Left hindlimb (tissue), 1 donor: ENCODE results near the gene CNIH1.
A peak's percentile ranks its signal among the peaks of the same experiment; 100 is the strongest.

ENCODE experiments used
- DNase-seq: peaks from one replicate; pipeline ENCODE4 v3.0.0-alpha.2; 2018

CNIH1 gene

DNA sequence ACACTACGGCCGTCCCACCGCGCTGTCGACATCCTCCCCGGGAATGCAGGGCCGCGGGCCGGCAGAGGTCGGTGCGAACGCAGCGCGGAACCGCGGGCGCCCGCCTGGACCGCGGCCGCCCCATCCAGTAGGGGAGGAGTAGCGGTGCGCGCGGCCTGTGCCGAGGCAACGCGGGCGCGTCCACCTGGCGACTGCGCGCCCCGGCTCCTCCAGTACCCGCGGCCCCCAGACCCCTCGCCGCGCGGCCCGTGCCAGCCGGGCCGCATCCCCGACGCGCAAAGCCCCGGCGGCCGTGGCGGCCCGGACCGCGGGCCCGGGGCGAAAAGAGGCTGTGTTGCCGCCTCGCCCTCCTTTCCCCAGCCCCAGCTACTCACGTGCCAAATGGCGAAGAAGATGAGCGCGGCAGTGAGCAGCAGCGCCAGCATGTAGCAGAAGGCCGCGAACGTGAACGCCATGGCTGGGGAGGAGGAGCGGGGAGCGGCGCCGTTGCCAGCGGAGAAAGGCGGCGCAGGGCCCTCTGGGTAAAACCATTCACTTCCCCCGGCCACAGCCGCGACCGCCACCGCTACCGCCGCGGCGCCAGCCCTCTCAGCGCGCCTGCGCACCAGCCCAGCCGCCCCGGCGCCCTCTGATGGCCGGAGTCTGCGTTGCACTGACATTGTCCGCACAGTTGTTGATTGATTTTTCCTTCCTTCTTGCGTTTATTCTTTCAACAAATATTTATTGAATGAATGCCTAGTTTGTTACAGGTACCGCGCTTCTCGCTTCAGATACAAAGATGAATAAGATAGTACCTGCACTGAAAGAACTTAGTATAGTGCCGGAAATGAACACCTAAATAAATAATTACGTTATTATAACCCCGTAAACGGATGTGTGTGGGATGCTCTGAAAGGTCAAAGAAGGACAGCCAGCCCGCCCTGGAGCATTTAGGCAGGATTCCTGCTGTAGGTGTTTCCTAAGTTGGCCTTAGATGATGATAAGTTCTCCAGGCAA lies at the start of gene CNIH1:
Gene CNIH1 (minus strand): TSS at position 502 of the 996 bp plus-strand sequence. CDS start 47 bp downstream, at position 455.
- peak; percentile 95 for DNase-seq

DNA sequence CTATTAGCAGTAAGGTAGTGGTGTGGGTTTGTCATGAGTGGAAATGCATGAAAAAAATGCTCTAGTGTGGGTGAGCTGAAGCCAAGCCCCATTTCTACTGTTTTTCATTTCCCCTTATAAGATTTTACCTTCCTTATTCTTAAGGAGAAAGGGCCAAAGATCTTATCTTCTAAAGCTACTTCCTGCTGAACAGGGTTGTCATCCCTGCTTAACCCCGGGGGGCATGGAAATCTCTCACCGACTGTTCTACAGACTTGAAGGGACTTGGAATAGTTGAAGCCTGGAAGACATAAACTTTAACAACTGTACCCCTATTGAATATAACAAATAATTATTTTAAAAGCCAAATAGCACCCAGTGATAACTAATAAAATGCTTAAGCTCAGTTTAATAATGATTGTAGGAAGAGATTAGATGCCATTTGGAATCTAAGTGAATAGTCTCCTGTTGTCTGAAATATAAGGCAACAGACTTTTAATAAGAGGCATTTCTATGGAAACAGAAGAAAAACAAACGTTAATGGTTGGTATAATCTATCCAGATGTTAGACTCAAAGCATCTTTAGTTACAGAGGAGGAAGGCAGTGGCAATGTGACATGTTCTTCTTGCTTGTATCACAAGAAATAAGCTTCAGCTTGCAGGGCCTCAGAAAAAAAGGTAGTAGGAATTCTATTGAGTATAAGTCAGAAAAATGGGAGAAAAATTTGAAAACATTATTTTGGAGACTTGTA lies 49.4 kb upstream of the CNIH1 start:
- DNase-seq = no peak

DNA sequence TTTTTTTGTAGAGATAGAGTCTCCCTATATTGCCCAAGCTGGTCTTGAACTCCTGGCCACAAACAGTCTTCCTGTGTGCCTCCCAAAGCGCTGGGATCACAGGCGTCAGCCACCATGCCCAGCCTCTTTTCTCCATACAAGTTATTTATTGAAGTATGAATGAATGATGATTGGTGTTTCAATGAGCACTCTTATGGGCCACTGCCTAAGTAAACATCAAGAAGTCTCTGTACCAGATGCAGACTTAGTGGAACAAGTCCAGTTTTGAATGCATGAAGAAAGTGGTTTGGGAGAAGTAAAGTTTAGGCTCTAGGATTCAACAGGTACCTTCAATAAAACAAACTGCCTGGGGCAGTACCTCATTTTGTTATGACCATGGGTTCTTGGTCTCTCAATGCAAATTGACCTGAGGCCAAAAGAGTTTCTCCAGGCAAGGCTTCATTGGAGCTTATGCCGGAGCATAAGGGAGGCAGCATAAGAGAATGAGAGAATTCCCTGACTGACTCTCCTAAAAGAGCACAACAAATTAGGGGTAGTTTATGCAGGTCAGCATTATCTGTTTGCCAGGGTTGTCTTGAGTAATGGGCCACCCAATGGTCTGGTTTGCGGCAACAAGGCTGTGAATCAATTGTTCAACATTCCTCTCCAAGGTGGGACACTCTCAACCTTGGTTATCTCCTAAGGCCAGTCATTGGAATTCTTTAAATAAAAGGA lies 48.7 kb upstream of the CNIH1 start:
- DNase-seq = no peak

DNA sequence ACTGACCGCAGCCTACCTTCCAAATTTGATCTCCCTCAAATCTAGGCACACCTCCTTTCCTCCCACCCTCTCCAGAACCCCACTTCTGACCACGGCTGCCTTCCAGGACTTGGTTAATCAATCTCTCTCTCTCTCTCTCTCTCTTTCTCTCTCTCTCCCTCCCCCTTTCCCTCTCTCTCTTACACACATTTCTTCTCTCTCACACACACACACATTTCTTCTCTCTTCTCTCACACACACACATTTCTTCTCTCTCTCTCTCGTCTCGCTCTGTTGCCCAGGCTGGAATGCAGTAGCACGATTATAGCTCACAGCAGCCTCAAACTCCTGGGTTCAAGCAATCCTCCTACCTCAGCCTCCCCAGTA lies 48.1 kb upstream of the CNIH1 start:
- no peak for DNase-seq

DNA sequence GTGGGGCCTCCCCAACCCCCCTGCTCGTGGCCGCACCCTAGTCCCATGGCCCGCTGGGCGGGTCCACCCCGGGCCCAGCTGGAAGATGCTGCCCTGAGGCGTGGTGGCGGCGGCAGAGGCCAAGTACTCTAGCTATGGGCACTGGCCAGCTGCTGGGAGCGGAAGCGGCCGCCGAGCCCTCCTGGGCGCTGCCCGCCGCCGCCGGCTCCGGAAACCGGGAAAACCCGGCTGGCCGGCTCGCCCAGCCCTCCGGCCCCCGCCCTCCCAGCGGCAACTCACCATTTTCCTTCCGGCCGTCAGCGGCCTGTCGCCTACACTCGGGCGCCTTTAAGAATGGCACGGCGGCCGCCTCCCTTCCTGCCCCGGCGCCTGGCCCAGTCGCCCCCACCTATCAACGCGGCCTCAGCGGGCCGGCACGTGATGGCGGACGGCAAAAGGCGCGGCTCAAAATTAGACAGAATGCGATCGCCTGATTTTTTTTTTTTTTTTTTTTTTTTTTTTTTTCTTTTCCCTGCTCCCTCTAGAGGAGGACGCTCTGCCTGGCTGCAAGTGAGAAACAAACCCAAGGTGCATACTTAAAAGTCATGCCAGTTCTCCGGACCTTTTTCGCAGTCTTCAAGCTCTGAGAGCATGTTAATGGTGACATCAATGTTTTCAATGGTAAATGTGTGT lies 47.6 kb upstream of the CNIH1 start, which contains the start of gene GMFB:
Gene GMFB (minus strand): TSS at position 335 of the 672 bp plus-strand sequence. CDS start 53 bp downstream, at position 282.
- DNase-seq = peak; percentile 94

DNA sequence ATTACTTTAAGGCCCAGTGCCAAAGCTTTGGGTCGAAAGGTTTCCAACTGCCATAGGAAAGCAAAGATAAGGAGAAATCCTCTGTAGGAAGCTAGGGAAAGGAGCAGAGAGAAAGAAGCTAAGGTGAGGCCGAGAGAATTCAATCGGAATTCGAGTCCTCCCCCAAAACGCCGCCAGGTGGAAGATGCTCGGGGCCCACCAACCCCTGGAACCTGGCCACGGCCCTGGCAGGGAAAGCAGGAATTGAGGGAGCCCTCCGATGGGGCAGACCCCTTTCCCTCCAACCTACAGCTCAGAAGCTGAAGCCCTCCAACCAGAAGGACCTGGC lies 47.1 kb upstream of the CNIH1 start:
- DNase-seq = no peak

DNA sequence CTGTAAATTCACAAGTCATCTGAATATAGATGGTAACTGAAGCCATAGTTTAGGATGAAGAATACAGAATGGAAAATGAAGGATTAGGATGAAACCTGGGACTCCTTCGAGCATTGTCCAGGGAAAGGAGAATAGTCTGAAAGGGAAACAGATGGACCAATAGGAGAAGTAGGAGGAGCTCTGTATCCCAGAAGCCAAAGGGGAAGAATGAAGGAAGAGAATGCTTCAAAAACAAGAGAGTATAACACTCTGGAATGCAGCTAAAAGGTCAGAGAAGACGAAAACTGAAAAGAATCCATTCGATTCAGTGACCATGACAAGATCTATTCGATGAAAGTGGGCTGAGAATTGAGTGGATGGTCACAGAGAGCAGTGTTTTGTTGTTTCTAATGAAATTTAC lies 46.6 kb upstream of the CNIH1 start:
- DNase-seq = no peak

DNA sequence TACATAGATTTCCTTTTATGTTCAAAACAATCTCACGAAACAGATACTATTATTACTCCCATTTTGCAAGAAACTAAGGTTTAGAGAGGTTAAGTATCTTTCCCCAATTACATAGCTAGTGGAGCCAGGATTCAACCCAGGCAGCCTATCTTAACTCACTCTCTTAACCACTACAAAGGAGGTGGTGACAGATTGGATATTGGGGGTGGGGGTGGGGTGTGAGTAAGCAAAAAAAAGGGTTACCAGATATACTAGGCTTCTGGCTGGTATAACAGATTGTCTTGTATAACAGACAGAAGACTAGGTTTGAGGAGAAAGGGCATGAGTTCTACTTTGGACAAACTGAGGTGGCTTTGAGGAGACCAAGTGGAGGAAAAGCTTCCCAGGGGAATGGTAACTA lies 45.5 kb upstream of the CNIH1 start:
- DNase-seq = no peak

DNA sequence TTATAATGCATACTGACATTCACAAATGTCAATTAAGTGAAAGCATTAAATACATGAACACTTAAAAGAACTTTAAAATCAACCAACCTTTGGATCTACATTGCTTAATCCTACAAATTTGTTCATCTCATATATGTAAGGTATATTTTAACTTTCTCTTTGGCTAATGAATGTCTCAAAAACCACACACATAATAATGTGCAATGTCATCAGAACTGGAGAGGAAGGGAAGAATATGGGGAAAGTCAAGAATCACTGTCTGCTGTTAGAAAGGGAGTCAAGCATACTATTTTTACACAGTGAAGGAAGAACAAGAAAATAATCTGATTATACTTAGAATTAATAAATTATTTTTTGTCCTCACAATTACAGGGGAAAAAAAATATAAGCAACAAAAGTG lies 42.7 kb upstream of the CNIH1 start:
- DNase-seq = no peak

DNA sequence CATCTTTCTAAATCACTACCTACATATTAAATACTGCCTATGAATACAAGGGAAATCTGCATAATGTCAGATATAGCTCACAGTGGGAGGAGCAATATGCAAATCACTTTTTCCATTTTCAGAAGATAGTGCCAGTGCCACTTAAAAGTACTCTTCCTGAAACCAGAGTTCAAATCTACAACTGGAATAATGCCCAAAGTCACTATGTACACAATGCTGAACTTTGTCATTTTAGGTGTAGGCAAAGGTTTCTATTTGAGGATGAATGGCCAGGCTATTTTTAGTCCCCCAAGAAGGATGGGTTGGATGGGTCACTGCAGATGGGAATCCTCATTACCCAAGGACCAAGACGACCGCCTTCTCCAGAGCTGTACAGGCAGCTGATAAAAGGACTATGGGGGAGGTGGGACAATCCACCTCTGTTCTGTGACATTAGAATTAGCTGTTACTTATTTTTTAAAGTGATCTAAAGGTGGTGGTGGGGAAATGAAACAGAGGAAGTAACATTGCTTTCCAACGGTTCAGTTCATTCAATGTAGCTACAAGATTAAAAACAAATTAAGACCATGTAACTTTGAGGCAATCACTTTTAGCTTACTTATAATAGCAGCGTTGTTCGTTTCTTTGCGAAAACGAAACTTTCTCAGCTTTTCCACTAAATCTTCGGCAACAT lies 42.0 kb upstream of the CNIH1 start:
- DNase-seq = no peak

DNA sequence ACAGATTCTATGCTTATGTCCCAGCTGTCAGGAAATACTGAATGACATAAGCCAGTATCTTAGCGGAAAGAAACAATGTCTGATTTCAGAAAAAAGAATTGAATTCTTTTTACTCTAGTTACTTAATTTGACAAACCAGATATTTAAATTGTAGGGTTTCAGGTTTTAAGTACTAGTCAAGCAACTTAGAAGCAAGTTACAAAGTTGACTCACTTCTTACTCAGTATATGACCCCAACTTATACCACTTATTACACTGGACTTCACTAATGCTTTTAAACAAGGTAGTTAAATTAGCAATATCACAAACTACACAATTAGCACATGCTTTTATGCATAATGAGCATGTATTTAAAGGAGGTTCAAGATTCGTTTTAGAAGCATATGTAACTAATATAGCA lies 40.5 kb upstream of the CNIH1 start:
- DNase-seq = no peak

DNA sequence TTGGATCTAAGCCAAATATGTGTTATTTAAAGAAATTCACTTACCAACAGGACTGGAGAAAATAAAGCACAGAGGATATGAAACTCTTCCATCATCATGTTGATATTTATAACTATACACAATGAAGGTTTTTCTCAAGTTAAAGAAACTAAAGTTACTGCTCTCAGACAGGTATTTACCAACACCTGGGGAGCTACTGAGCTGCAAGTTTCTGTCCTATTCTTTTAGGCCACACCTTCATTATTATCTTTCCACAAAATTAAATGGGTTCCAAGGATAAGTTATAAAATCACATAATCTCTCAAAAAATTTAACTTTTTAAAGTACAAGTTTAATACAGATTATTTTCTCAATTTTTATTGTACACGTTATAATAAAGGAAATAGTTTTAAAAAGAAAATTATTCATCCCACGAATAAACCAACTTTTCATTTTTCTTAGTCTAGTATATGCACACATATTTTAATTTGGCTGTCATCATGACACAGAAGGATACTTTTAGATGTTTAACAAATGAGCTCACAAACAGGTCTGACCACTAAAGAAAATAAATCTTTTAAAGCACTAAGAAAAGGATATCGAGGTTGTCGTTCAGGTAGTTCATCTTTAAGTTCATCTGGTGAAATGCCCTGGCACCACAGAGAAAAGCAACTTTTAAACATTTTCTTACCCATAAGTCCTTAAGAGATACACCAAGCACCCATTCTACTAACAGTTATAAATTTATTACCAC lies 39.8 kb upstream of the CNIH1 start:
- DNase-seq = no peak

DNA sequence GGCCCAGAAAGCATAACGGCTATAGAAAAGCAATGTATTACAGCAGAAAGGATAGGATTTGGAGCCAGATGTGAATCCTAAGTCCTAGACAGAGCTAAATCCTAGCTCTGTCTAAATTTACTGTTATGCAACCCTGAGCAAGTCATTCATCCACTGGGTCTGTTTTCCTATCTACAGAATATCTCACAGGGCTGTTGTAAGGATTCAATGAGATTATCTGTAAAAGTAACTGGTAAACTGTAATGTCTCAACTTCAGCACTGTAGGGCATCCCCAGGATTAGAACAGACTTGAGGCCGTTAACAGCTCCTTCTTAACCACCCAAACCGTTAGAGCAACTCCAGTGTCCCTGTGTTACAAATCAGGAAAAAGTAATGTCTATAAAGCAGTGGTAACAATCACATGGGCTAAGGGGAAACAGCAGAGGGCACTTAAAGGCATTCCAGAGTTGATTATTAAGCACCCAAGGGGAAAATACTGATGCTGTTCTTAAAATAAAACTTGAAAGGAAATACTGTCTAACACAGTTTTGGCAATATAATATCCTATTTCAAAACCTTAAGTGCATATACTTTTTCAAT lies 37.6 kb upstream of the CNIH1 start:
- DNase-seq = no peak

DNA sequence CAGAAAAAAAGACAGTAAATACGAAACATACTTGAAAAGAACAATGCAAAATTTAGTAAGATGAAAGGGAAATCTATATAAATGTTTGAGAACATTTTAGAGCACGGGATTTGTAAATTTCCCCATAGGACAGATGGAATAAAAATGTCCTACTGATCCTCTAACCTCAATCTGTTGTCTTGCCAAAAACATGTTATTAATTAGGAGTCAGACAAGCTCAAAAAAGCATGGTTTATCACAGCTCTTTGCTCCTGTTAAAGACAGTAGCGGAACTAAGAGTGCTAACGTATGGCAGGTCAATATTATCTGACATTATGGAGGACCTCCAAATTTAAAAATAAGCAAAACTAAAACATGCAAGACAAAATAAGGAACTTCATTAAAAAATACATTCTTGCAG lies 34.7 kb upstream of the CNIH1 start:
- no peak for DNase-seq

DNA sequence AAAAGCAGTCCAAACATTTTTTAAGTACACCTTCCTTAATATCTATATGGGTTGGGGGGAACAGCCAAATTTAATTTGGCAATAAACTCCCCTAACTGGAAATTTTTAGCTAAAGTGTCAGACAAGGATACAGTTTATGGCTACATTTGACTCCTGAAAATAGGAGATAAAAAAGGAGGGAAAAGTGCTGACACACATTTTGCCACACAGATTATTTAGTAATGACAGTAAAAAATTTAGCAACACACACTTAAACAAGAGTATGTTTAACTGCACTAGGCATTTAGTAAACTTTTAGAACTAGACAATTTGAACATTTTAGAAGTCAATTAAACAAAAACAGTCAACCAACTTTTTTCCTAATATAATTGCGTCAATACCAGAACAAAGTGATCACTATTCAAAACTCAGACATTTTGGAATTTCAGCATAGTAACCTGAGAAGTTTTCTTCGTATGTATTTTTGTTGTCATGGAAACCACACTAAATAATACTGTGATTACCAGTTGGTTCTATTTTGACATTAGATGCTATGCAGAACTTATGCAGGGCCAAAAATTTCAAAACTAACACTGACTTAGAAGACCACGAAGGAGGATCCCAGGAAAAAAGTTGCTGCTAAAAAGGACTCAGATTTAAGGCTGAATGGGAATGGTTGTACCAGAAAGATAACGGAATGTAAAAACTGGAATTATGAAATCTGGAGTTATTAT lies 34.2 kb upstream of the CNIH1 start:
- DNase-seq = no peak

DNA sequence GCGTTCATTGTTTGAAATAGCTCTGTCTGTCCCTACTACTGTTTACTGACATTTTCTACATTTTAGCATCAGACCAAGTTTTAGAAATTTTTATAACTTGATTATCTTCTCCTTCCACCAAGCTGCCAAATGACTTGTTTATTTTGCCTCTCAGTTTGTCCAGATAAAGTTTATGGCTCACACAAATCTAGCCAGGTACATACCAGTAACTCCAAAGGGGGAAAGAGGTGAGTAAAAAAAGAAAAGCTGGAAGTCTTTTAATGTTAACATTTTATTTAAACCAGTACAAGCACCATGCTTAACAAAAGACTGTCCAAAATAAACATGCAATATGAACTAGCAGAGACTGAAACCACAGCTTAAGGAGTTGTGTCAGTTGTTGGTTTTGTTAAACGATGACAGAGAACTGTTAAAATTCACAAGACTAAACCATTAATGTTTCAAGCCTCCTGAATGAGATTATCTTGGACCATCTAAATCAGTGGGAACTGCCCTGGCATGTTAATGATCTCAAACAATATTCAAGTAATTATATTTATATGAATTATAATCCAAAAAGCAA lies 33.1 kb upstream of the CNIH1 start:
- no peak for DNase-seq

DNA sequence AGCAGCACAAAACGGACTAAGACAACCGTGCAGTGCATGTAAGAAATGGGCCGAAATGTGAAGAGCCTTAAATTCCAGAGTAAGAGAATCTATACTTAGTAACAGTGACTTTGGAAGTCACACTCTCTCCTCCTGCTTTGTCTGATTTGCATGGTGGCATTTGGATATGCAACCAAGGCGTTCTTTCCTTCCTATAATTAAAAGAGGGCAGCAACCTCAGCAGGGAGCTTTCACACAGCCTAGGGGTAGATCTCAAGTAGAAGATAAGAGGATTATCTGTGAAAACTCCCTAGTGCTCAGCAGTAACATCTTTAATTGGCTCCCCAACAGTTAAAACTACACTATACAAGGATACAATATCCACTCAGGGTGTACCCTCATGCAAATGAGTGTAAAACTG lies 31.1 kb upstream of the CNIH1 start:
- no peak for DNase-seq

DNA sequence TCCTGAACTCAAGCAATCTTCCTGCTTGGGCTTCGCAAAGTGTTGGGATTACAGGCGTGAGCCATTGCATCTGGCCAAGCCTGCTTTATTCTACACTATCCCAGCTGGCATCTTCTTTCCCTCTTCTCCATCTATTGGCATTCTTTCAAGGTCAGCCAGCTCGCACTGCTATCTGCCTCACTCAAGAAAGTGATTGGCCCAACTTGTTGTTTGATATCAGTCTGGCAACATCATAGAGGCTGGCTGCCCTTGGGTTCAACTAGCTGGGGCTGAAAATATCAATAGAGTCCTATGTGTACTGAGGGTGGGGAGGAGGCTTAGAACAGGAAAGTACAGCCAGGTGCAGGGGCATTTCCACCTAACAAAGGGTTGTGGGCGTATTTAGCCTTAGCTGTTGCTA lies 30.5 kb upstream of the CNIH1 start:
- DNase-seq = no peak

DNA sequence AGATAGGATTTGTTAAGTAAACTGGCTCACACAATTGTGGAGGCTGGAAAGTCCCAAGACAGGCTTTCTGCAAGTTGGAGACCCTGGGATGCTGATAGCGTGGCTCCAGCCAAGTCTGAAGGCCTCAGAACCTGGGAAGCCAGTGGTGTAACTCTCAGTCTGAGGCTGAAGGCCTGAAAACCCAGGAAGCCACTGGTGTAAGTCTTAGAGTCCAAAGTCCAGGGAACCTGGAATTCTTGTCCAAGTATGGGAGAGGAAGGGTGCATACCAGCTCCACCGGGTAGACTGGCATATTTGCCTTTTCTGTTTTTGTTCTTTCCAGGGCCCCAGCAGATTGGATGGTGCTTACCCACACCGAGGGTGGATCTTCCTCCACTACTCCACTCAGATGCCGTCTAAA lies 29.5 kb upstream of the CNIH1 start:
- no peak for DNase-seq

DNA sequence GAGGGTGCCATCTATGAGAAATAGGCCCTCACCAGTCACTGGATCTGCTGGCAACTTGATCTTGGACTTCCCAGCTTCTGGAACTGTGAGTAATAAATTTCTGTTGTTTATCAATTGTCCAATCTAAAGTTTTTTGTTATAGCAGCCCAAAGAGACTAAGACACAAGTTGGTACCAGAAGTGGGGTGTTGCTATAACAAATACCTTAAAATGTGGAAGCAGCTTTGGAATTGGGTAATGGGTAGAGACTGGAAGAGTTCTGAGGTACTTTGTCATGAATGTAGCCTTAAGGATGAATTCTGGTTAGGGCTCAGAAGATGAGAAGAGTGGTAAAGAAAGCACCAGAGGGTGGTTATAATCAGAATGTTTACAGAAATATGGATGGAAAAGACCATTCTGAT lies 26.1 kb upstream of the CNIH1 start:
- no peak for DNase-seq
